ENCODE measurements around the gene XAB2. TPM values are rescaled to one million over a fixed set of nuclear protein-coding genes. Genes with fewer than 3 reads are reported as not detected.

Gene XAB2
- total RNA-seq, 1 experiment from 2014 or later = 68.4 TPM

- in situ Hi-C loops (cut with HindIII; ENCODE audit: low sequenced_read_pairs) = no loop called here
Observed at GRCh38 chr19:7637374-7638256, 8.3 kb upstream of the XAB2 start.

GRCh38 chr19:7636691-7637373, 7.5 kb upstream of the XAB2 start, which contains the start of gene STXBP2:
Gene STXBP2, plus strand, starts transcription at chr19:7637110. Its CDS starts 40 bp downstream, at chr19:7637150.
- in situ Hi-C loops (cut with HindIII; ENCODE audit: low sequenced_read_pairs) = no loop called here
- no peak for DNase-seq (ENCODE audit: low spot score)

More at GRCh38 chr19:7637374-7638256, 8.3 kb upstream of the XAB2 start:
- no peak for DNase-seq (ENCODE audit: low spot score)

- in situ Hi-C loops (cut with HindIII; ENCODE audit: low sequenced_read_pairs) = no loop called here
- DNase-seq (ENCODE audit: low spot score) = no peak
Observed at GRCh38 chr19:7636317-7636690, 7.0 kb upstream of the XAB2 start.

- in situ Hi-C loops (cut with HindIII; ENCODE audit: low sequenced_read_pairs) = no loop called here
- no peak for DNase-seq (ENCODE audit: low spot score)
Observed at GRCh38 chr19:7635670-7636069, 6.3 kb upstream of the XAB2 start.

- no peak for DNase-seq (ENCODE audit: low spot score)
- in situ Hi-C loops (cut with HindIII; ENCODE audit: low sequenced_read_pairs) = no loop called here
Observed at GRCh38 chr19:7633698-7634097, 4.4 kb upstream of the XAB2 start, which contains the start of gene PCP2. Gene PCP2, minus strand, starts transcription at chr19:7633719. Its CDS starts 262 bp downstream, at chr19:7633457.

- no peak for DNase-seq (ENCODE audit: low spot score)
- in situ Hi-C loops (cut with HindIII; ENCODE audit: low sequenced_read_pairs) = no loop called here
Observed at GRCh38 chr19:7632340-7633203, 3.2 kb upstream of the XAB2 start.

- in situ Hi-C loops (cut with HindIII; ENCODE audit: low sequenced_read_pairs) = no loop called here
- no peak for DNase-seq (ENCODE audit: low spot score)
Observed at GRCh38 chr19:7631577-7631976, 2.2 kb upstream of the XAB2 start.

GRCh38 chr19:7628589-7629311, 595 bp downstream of the XAB2 start:
- in situ Hi-C loops (cut with HindIII; ENCODE audit: low sequenced_read_pairs) = no loop called here
- DNase-seq (ENCODE audit: low spot score) = no peak

- in situ Hi-C loops (cut with HindIII; ENCODE audit: low sequenced_read_pairs) = no loop called here
- no peak for DNase-seq (ENCODE audit: low spot score)
Observed at GRCh38 chr19:7627166-7627565, 2.2 kb downstream of the XAB2 start.

GRCh38 chr19:7625763-7626372, 3.5 kb downstream of the XAB2 start:
- DNase-seq (ENCODE audit: low spot score) = no peak
- in situ Hi-C loops (cut with HindIII; ENCODE audit: low sequenced_read_pairs) = no loop called here

GRCh38 chr19:7624810-7625209, 4.5 kb downstream of the XAB2 start:
- in situ Hi-C loops (cut with HindIII; ENCODE audit: low sequenced_read_pairs) = no loop called here
- DNase-seq (ENCODE audit: low spot score) = no peak

- in situ Hi-C loops (cut with HindIII; ENCODE audit: low sequenced_read_pairs) = no loop called here
- DNase-seq (ENCODE audit: low spot score) = no peak
Observed at GRCh38 chr19:7623725-7624603, 5.4 kb downstream of the XAB2 start.

GRCh38 chr19:7622933-7623685, 6.2 kb downstream of the XAB2 start:
- in situ Hi-C loops (cut with HindIII; ENCODE audit: low sequenced_read_pairs) = no loop called here
- DNase-seq (ENCODE audit: low spot score) = no peak

- in situ Hi-C loops (cut with HindIII; ENCODE audit: low sequenced_read_pairs) = no loop called here
- DNase-seq (ENCODE audit: low spot score) = no peak
Observed at GRCh38 chr19:7620442-7621412, 8.6 kb downstream of the XAB2 start.

- no peak for DNase-seq (ENCODE audit: low spot score)
- in situ Hi-C loops (cut with HindIII; ENCODE audit: low sequenced_read_pairs) = no loop called here
Observed at GRCh38 chr19:7619671-7620441, 9.5 kb downstream of the XAB2 start.
